ENCODE results near the gene YARS1.
A peak's percentile ranks its signal among the peaks of the same experiment; 100 is the strongest.

The YARS1 gene

GRCh38 chr1:32754317-32755097 lies 62.7 kb downstream of the YARS1 start:
- TF ChIP-seq CTCF (IDR thresholded peaks at IDR 0.05; ENCODE audit: control insufficient read depth, insufficient read depth, low read depth, low read length, missing control alignments), result no peak
- peak overlapping the region; percentile 47 for H3K4me3 ChIP-seq (ENCODE audit: control insufficient read depth, low read depth, low read length)
- DNase-seq (ENCODE audit: low read depth), result no peak

GRCh38 chr1:32753532-32754316 lies 63.4 kb downstream of the YARS1 start:
- DNase-seq (ENCODE audit: low read depth), result no peak
- H3K4me3 ChIP-seq (ENCODE audit: control insufficient read depth, low read depth, low read length), result peak overlapping the region; percentile 47
- no peak for TF ChIP-seq CTCF (IDR thresholded peaks at IDR 0.05; ENCODE audit: control insufficient read depth, insufficient read depth, low read depth, low read length, missing control alignments)

- no peak for DNase-seq (ENCODE audit: low read depth)
- peak; percentile 8 for TF ChIP-seq CTCF (IDR thresholded peaks at IDR 0.05; ENCODE audit: control insufficient read depth, insufficient read depth, low read depth, low read length, missing control alignments)
- no peak overlapping the region for H3K4me3 ChIP-seq (ENCODE audit: control insufficient read depth, low read depth, low read length)
These were observed 67.4 kb downstream of the YARS1 start for GRCh38 chr1:32749771-32750170.

GRCh38 chr1:32749332-32749731 lies 67.8 kb downstream of the YARS1 start:
- DNase-seq (ENCODE audit: low read depth), result no peak
- TF ChIP-seq CTCF (IDR thresholded peaks at IDR 0.05; ENCODE audit: control insufficient read depth, insufficient read depth, low read depth, low read length, missing control alignments), result no peak
- no peak overlapping the region for H3K4me3 ChIP-seq (ENCODE audit: control insufficient read depth, low read depth, low read length)

- H3K4me3 ChIP-seq (ENCODE audit: control insufficient read depth, low read depth, low read length), result no peak overlapping the region
- no peak for TF ChIP-seq CTCF (IDR thresholded peaks at IDR 0.05; ENCODE audit: control insufficient read depth, insufficient read depth, low read depth, low read length, missing control alignments)
These were observed 68.2 kb downstream of the YARS1 start for GRCh38 chr1:32748926-32749325.

GRCh38 chr1:32748348-32748747 lies 68.8 kb downstream of the YARS1 start:
- DNase-seq (ENCODE audit: low read depth), result no peak
- no peak overlapping the region for H3K4me3 ChIP-seq (ENCODE audit: control insufficient read depth, low read depth, low read length)
- no peak for TF ChIP-seq CTCF (IDR thresholded peaks at IDR 0.05; ENCODE audit: control insufficient read depth, insufficient read depth, low read depth, low read length, missing control alignments)

More at GRCh38 chr1:32748926-32749325, 68.2 kb downstream of the YARS1 start:
- DNase-seq (ENCODE audit: low read depth), result no peak
